Inferior parietal cortex (tissue), 1 donor: ENCODE data around the gene EHD3.

Source experiments
- DNase-seq: peaks from one replicate; pipeline ENCODE4 v3.0.0-alpha.2; 2016; ENCODE audit errors: extremely low spot score

EHD3 gene

DNA sequence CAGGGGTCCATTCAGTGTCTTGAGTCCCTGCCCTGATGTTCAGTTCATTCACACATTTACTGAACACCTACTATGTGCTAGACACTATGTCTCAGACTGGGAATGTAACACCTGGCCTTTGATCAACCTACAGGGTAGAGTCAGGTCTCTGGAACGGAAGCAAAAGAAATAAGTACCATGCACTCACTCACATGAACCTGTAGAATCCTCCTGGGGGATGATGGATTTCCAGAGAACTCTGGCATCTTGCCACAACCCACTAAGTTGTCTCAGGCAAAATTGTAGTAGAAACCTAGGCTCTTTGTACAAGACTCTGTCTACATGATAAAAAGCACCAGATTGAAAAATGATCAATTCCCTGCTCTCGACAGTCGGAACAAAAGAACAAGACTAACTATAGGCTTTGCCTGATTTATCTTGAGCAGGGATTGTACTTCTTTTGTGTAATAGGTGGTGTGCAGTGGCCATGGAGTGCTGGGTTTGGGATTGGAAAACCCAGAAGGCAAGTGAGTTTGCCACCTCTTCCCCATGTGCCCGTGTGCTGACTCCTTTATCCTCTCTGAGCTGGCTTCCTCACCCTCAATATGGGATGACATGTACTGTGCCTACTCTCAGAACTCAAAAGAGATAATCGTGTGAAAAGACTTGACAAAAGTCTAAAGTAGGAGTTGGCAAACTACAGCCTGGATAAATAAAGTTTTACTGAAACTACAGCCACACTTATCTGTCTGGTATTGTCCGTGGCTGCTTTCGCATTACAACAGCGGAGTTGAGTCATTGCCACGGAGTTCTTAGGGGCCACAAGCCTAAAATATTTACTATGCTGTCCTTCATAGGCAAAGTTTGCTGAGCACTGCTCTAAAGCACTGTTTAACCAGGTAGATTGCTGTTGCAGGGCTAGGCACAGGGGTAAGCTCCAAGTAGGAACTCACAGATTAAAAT, 21.0 kb upstream of the EHD3 start:
- DNase-seq: no peak

DNA sequence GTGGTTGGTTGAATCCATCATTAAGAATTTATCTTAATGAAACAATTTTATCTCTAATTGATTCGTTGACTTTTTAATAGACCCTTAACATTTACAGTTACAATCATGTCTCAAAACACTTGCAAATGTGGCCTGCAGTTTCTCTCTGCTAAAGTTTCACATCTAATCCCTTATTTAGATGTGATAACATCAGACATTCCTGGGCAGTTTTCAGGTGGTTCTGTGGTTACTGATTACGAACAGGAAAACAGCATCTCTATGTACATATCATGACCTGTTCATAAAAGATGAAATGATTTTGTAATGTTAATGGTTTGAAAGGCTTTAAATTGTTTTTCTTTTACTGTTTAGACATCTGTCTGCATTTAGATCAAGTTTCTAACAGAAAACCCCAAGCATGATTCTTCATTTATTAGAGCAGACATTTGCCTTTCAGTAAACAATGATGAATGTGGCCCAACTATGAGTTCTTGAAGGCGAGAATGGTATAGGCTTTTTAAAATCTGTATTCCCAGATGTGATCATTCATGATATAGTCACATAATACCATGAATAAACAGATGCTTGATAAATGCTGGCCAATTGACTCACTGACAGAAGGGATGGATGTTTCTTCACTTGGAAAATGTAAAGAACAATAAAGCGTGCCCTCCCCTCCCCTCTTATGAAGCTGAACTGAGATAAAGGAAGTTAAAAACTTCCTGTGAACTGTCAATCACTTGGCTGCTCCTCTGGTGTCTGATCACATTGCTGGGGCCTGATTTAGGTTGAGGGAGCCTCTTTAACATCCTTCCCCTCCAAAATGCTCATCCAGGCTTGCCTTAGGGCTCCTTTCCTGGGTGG, 20.1 kb upstream of the EHD3 start:
- no peak for DNase-seq

DNA sequence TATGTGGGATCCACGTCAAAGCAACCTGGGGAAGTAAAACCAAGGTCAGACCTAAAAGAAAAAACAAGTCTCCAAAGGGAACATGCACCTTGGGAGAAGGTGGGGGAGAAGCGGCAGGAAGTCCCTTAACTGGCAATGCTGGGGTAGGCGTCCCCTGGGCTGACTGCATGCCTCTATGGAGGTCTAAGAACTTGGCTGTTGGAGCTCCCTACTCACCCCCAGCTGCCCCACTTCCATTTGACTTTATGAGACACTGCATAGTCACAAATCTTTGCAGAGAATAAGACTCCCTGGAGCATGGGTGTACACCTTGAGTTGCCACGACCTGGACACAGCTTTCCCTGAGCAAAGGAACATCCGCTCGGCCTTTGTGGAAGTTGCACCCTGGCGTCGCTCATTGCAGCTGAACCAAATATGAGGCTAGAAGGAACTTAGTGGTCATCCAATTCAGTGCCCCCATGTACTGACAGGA, 19.5 kb upstream of the EHD3 start:
- DNase-seq: no peak

DNA sequence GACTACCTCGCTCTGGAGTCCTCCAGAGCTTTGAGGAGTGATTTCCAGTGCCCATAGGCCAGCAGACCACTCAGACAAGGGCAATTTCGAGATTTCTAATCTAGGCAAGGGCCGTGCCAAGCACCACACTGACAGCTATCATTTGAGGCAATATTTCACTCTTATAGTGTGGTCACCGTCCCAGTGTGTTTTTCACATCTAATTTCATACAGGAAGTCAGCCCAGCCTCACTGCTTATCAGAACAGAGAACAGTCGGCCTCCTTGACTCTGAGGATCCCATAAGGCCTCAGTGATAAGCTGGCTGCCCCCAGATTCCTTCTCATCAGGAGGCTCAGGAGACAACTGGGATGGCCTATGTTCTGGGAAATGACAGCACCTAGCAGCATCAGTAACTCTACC, 17.2 kb upstream of the EHD3 start:
- no peak for DNase-seq

DNA sequence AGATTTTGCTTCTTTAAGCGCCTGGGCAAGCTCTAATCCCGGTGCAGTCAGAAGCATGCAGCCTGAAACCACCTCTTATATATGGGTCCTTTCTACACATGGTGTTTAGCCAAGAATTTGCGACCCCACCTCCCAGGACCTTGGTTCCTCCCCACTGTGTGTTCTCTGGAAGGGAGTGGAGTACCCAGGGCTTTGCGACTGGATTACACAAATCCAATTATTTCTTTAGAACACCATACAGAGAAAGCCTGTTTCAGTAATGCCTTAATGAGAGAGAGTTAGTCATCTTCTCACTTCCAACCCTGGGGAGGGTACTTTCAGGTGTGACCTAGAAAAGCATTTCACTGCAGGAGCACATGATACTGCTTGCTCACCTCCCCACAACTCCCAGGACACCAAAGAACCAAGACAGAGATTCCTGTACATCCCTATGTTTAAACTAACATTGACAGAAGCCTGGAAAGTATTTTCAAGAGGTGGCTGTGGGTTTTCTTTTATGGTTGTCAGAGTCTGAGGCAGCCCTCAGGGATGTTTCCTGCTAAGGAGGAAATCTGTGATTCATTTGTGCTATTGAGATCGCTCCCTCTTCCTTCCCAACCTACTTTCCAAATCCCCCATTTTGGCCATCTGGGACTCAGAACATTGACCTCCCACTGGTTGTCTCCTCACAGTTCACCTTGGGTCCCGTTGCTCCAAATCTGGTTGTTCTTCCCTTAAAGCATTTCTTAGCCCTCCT, 16.3 kb upstream of the EHD3 start, which contains the start of gene CAPN14:
Gene CAPN14 (minus strand): TSS at position 51 of the 736 bp plus-strand sequence. CDS start 12,068 bp downstream, outside the sequence.
- no peak for DNase-seq

DNA sequence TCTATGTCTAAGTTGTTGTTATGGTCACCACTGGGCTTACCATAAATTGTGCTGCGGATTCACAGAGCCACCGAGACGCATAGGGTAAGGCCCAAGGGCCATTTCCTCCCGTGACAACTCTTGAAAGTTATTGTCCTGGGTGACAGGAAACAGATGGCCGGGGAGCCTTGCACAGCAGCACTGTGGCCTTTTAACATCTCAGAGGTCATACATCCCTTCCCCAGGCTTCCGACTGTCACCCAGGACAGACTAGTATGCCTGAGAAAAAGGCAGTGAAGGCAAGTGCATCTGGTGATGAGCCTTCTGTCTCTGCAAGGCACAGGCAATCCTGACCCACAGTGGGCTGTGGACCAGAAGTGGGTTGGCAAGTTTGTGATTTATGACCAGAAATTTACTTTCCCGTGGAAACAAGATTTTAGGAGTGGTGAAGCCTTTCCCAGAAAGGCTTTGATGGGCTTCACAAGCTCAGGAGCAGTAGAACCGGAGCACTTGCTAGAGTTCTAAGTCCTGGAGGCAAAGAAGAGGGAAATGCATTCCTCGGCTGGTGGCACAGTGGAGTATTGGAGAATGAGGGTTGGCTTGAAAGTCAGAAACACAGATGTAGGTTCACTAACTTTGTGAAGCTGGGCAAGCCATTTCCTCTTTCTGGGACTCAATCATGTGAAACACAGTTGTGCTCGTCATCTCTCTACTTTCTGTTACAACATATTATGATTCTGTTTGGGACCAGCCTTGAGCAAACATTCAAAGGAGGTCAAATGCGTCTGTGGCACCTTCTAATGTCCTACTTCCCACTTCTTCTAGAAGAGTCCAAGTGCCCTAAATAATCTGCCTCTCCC, 14.6 kb upstream of the EHD3 start:
- DNase-seq: no peak

DNA sequence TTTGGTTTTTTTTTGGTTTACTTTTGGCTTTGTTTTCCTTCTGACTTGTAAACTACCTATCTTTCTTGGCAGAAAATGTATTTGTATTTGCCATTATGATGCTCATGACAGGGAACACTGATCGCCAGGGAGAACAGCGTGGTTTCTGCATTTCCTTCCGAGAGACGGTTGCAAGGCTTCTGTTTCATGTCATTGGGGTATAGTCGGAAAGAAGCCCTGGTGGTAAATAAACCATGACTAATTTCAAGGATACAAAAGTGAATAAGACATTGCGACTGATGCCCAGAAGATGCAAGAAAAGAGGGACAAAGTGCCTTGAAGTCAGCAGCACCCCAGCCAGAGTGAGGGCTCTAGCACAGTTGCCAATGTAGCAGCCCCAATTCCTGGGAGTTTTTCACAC, 12.4 kb upstream of the EHD3 start:
- no peak for DNase-seq

DNA sequence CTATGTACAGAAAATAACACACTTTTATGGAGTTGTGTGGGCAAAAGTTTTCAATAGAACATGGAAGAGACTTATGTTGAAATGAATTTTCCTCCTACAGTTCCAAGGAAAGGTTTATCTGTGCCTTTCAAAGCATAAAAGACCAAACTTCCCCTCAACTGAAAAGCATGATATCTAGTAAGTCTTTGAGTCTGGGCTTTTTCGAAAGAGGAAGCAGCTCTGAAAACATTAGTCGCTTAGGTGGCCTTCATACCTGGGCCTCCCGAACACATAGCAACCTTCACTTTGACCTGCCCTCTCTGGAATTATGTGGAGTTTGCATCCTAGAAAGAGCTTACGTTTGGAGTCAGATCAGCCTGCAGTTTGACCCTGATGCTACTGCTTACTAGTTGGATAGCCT, 11.9 kb upstream of the EHD3 start:
- DNase-seq: no peak

DNA sequence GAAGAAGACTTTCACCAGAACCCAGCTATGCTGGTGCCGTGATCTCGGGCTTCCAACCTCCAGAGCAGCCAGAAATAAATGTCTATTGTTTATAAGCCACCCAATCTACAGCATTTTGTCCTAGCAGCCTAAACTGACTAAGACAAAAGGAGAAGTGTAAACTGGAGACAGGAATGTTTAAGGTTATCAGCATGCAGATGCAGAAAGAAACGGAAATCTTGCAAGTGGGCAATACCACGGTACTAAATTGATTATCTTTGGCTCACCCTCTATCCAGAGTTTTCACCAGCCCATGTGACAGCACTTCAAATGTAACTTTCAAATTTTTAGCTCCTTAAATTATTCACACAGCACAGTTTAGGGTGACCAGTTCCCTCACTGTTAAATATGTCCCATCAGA, 10.9 kb upstream of the EHD3 start:
- DNase-seq: no peak

DNA sequence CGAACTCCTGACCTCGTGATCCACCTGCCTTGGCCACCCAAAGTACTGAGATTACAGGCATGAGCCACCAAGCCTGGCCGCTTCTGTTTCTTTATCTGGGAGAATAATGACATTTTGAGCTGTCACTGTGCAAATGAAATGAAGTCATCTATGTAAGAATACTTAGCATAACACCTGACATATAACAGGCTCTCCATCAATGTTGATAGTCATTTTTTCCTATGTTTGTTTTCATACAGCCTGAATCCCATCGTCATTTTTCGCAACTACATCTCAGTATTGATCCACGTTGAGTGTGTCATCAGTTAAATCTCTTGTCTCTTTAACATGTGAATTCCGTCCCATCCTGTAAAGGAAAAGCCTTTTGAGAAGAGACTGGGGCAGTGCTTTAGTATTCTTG, 10.2 kb upstream of the EHD3 start:
- no peak for DNase-seq

DNA sequence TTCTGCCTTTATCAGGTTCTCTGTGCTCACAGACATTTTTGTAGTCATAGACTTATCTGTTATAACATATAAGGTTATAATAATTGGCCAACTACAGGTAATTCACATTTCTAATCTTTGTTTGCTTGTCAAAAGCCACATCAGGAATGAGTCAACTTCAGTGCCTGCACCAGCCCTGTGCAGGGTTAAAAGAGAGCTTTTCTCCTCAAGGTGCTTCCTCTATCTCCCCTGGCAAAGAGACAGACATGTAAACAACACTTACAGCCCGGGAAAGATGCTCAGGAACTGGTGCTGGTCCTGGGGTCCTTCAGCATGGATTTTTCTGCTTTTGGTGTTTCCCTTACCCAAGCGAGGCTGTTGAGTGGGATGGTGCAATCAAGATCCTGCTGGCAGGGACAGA, 7.7 kb upstream of the EHD3 start:
- DNase-seq: no peak

DNA sequence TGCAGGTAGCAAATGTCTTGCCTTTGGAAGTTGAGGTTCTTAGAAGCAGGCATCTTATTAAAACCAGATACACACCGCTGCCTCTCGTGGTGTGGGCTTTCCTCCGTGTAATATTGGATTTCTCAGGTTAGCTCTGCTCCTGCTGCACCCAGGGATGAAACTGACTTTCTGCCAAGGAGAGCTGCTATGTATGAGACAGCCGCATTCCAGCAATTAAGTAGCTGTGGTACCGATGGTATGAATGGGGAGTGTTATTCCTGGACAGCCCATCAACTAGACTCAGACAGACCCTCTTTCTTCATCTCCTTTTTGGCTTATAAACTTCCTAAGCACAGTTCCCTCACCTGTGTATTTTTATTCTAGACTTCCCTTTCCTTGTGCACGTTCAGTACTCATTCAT, 6.8 kb upstream of the EHD3 start:
- no peak for DNase-seq

DNA sequence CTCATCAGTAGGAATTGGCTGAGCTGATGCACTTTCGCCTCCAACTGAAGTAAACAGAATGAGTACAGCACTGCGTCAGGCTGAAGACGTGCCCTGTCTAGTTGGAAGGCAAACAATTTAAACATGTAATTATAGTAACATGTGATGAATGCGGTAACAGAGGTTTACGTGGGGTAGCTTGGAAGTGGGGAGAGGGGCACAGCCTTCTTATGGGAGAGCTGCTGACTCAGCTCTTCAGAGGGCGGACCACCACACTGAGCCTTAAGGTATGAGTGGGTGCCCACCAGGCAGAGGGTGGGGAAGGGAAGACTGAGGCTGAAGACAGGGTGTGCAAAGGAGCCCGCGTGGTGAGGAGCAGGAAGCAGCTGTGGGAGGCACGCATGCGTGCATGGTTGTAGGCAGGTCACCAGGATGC, 6.2 kb upstream of the EHD3 start:
- DNase-seq: no peak

DNA sequence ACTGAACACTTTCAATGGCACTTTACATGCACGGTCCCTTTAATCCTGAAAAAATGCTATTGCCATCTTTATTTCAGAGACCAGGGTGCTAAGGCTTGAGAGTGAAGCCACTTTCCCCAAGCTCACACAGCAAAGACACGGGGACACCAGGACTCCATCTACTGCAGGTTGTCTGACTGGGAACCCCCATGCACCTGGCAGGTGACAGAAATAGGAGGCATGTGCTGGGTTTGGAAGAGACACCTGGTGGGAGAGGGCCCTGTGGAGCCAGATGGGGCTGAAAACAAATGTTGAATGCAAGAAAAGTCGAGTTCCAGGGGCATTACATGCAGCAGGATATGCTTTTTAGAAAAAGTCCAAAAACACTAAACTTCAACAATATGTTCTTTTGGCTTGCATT, 5.2 kb upstream of the EHD3 start:
- no peak for DNase-seq

DNA sequence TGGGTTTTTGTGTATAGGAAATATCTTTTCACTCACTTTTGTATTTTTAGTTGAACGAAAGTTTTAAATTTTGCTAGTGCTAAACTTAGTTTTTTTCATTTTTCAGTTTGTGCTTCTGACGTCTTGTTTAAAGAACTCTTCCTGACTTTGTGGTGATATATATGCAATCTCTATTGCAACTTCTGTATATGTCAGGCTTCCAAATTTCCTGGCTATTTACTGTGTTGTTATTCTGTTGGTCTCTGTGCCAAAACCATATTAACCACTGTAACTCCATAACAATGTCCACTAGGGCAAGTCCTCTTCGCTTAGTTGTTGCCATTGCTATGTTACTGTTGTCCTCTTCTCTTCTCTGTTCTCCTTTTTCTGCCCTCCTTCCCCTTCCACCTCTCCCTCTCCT, 3.2 kb upstream of the EHD3 start:
- DNase-seq: no peak

DNA sequence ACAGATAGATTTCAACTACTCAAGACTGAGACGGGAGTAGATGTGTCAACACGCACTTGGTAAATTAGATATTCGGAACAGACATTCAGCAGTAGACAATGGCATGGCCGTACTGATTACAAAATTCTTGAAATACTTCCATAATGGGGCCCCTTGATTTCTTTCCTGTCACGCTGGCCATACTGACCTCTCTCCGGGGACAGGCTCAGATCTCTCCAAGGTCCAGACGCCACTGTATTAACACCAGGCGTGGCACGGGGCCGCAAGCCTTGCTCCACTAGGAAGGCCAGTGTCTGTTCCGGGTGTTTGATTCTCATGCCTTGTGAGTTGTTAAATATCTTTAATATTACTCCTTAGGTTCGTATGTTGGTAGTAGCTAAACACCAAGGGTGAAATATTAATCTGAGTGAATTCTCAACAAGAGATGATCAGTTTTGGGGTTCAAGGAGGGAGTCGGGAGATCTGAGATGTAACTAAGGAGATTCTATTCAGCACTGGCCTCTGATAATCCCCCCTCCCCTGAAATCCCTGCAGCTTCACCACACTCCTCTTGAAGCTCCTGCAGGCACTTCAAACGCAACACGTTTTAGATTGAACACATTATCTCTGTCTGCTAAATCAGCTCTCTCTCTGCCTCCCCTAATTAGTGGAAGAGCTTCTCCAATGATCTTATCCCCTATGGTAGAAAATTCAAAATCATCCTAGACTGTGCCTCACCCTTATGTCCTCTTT, 2.2 kb upstream of the EHD3 start:
- DNase-seq: no peak

DNA sequence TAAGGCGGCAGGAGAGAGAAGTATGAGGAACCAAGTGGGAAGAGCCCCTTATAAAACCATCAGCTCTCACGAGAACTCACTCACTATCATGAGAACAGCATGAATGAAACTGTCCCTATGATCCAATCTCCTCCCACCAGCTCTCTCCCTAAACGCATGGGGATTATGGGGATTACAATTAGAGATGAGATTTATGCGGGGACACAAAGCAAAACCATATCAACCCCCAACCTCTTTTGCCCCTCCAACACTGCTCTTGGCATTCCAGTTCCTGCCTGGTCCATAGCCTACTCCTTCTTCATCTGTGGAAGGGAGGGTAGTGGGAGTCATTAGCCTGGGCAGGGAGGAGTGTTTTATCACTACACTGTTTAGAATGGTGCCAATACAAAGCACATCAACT, 1.4 kb upstream of the EHD3 start:
- DNase-seq: no peak

DNA sequence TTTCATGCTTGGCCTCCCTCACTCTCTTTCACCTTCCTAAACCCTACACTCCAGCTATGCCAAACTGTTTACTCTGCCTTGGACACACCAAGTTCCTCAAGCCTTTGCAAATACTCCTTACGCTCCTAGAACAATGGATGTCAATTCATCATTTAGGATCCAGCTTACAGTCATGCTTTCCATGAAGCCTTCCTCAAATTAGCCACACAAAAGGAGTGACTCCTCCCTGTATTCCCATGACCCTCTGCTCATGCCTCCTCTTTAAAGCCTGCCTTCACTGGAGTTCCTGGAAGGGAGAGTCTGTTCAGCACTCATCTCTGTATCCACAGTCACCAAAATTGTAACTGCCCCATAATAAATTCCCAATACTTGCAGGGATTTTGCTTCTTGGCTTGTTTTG, 721 bp upstream of the EHD3 start:
- no peak for DNase-seq

DNA sequence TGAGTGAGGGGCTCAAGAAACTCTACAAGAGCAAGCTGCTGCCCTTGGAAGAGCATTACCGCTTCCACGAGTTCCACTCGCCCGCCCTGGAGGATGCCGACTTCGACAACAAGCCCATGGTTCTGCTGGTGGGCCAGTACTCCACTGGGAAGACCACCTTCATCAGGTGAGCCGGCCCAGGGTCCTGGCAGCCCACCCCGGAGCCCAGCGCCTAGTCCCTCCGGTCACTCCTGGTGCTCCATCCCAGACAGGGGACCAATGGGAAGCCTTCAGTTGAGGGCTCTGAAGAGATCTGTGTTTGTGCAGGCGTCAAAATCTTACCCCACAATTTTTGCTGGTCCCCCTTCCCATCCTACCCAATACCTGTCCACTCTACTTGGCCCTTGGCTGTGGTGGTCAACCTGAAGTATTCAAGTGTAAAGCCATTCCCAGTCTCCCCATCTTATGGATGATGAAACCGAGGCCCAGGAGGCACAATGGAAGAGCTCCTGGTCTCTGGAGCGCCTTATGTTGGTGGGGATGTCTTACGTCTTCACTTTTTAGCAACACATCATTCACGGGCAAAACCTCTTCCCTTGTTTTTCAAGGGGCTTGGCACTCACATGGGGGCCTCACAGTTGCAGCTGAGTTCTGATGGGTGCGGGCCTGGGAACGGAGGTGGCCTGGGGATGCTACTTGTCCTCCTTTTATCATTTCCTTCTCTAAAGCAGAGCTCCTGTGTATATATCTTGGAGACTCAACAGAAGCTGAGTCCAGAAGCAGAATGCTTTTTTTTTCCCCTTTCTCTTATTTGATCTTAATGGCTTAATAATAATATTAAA, 941 bp downstream of the EHD3 start:
- no peak for DNase-seq

DNA sequence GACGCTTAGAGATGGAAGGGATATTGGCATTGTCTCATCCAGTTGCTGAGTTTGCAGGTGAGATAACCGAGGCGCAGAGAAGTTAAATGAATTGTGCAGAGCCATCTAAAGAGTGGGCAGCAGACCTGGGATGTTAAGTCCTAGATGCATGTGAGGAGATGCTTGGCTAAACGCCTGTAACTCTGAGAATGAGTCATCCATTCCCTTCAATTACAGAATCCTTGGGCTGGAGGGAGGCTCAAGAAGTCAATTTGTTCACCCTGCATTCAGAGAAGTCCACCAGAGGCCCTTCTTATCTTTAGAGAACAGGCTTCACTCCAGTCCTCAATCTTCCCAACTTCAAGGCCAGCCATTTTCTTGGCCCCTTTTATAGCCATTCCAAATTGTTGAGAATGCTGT, 1.6 kb downstream of the EHD3 start:
- DNase-seq: no peak
